WTC11 (cell line): ENCODE results near the gene ITPR1.

Source experiments
- ATF1 ChIP-seq: sonication (generic); formaldehyde crosslinking; IDR thresholded peaks from 2 replicates; pipeline ENCODE4 v1.8.1; 2023; ENCODE audit warnings: mild to moderate bottlenecking, moderate library complexity, missing genetic modification reagents
- IRF2 ChIP-seq: sonication (generic); formaldehyde crosslinking; IDR thresholded peaks from 2 replicates; pipeline ENCODE4 v1.8.0; 2022; ENCODE audit warnings: low read depth, missing genetic modification reagents, borderline replicate concordance
- NFE2L1 ChIP-seq: sonication (generic); formaldehyde crosslinking; IDR thresholded peaks from 2 replicates; pipeline ENCODE4 v1.8.1; 2023; ENCODE audit warnings: missing genetic modification reagents
- NFYB ChIP-seq: sonication (generic); formaldehyde crosslinking; conservative IDR thresholded peaks from 2 replicates; pipeline ENCODE4 v1.8.0; 2022; ENCODE audit warnings: low read depth, missing genetic modification reagents
- SMAD4 ChIP-seq: sonication (generic); formaldehyde crosslinking; IDR thresholded peaks from 2 replicates; pipeline ENCODE4 v1.8.0; 2022; ENCODE audit warnings: mild to moderate bottlenecking, missing genetic modification reagents
- SP1 ChIP-seq: sonication (generic); formaldehyde crosslinking; conservative IDR thresholded peaks from 2 replicates; pipeline ENCODE4 v1.8.1; 2022; ENCODE audit warnings: missing genetic modification reagents
- ZNF423 ChIP-seq: fragments of 250-450 bp; sonication (Bioruptor Pico); IDR thresholded peaks from 2 replicates; pipeline ENCODE4 v2.1.2; 2022; ENCODE audit warnings: mild to moderate bottlenecking, moderate library complexity
- ZNF512 ChIP-seq: sonication (generic); formaldehyde crosslinking; IDR thresholded peaks from 2 replicates; pipeline ENCODE4 v1.8.1; 2022; ENCODE audit warnings: missing genetic modification reagents, borderline replicate concordance
- TF ChIP-seq, protein P1 (sequence below): fragments of 200-600 bp; IDR thresholded peaks from 2 replicates; pipeline ENCODE4 v1.8.0; 2022; ENCODE audit warnings: antibody characterized with exemption

- TF ChIP-seq NFYB (CRISPR knock-in tag), result no peak
- no peak for TF ChIP-seq ZNF512
- TF ChIP-seq NFE2L1 (CRISPR knock-in tag), result no peak
- TF ChIP-seq ATF1 (CRISPR knock-in tag), result no peak
- TF ChIP-seq, protein P1, sequence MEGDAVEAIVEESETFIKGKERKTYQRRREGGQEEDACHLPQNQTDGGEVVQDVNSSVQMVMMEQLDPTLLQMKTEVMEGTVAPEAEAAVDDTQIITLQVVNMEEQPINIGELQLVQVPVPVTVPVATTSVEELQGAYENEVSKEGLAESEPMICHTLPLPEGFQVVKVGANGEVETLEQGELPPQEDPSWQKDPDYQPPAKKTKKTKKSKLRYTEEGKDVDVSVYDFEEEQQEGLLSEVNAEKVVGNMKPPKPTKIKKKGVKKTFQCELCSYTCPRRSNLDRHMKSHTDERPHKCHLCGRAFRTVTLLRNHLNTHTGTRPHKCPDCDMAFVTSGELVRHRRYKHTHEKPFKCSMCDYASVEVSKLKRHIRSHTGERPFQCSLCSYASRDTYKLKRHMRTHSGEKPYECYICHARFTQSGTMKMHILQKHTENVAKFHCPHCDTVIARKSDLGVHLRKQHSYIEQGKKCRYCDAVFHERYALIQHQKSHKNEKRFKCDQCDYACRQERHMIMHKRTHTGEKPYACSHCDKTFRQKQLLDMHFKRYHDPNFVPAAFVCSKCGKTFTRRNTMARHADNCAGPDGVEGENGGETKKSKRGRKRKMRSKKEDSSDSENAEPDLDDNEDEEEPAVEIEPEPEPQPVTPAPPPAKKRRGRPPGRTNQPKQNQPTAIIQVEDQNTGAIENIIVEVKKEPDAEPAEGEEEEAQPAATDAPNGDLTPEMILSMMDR, result no peak
- TF ChIP-seq SMAD4 (CRISPR knock-in tag), result no peak
- no peak for TF ChIP-seq IRF2 (CRISPR knock-in tag)
- no peak for TF ChIP-seq SP1 (CRISPR knock-in tag)
- no peak for TF ChIP-seq ZNF423 (CRISPR knock-in tag)
Observed at GRCh38 chr3:4829031-4829394, 335.9 kb downstream of the ITPR1 start.
